Thyroid gland (tissue), 4 donors: ENCODE measurements around the gene ANXA2.

ENCODE experiments used
- POLR2A ChIP-seq, 2 donors: fragments of 450-650 bp; IDR thresholded peaks; one replicate each; pipeline ENCODE4 v1.6.1; 2017; ENCODE audit warnings: antibody characterized with exemption in 2 of 2, mild to moderate bottlenecking in 2 of 2, moderate library complexity in 1 of 2
- TF ChIP-seq, protein P1 (sequence below), 6 experiments: fragments of 200-600 bp in 3 of 6; fragments of 450-650 bp in 3 of 6; sonication (generic) in 3 of 6; IDR thresholded peaks; one replicate each; pipeline ENCODE4 v1.5.1; 2016 to 2019; ENCODE audit warnings: antibody characterized with exemption in 6 of 6, mild to moderate bottlenecking in 2 of 6, inconsistent platforms in 1 of 6, moderate library complexity in 1 of 6

GRCh38 chr15:60299452-60300047 lies 98.2 kb downstream of the ANXA2 start:
- TF ChIP-seq POLR2A (IDR thresholded peaks at IDR 0.05): no peak
- TF ChIP-seq, protein P1, sequence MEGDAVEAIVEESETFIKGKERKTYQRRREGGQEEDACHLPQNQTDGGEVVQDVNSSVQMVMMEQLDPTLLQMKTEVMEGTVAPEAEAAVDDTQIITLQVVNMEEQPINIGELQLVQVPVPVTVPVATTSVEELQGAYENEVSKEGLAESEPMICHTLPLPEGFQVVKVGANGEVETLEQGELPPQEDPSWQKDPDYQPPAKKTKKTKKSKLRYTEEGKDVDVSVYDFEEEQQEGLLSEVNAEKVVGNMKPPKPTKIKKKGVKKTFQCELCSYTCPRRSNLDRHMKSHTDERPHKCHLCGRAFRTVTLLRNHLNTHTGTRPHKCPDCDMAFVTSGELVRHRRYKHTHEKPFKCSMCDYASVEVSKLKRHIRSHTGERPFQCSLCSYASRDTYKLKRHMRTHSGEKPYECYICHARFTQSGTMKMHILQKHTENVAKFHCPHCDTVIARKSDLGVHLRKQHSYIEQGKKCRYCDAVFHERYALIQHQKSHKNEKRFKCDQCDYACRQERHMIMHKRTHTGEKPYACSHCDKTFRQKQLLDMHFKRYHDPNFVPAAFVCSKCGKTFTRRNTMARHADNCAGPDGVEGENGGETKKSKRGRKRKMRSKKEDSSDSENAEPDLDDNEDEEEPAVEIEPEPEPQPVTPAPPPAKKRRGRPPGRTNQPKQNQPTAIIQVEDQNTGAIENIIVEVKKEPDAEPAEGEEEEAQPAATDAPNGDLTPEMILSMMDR (IDR thresholded peaks at IDR 0.05): peak in 1 of 6 experiments; percentile 5
